Muscle layer of duodenum (tissue), 2 donors: Measurements from ENCODE around the gene CSNK1G3.

Experiments used
- H3K27ac ChIP-seq: one replicate; pipeline ENCODE4 v1.7.0; 2013; ENCODE audit warnings: mild to moderate bottlenecking, low read length
- H3K27me3 ChIP-seq: one replicate; pipeline ENCODE4 v1.7.0; 2013; ENCODE audit warnings: low read depth, mild to moderate bottlenecking, control low read depth, low read length
- H3K36me3 ChIP-seq, 2 donors: one replicate each; pipeline ENCODE4 v1.7.0; 2013; ENCODE audit warnings: low read length in 2 of 2, control low read depth in 1 of 2, mild to moderate bottlenecking in 1 of 2; ENCODE audit not compliant: insufficient read depth in 2 of 2, control insufficient read depth in 1 of 2
- H3K4me1 ChIP-seq, 2 donors: one replicate each; pipeline ENCODE4 v1.7.0; 2013; ENCODE audit warnings: low read length in 2 of 2, mild to moderate bottlenecking in 2 of 2, control low read depth in 1 of 2, moderate library complexity in 1 of 2; ENCODE audit not compliant: insufficient read depth in 2 of 2, control insufficient read depth in 1 of 2
- H3K4me3 ChIP-seq, 2 donors: one replicate each; pipeline ENCODE4 v1.7.0; 2013; ENCODE audit warnings: low read length in 2 of 2, low read depth in 1 of 2, mild to moderate bottlenecking in 1 of 2
- H3K9me3 ChIP-seq, 2 donors: one replicate each; pipeline ENCODE4 v1.7.0; 2013; ENCODE audit warnings: low read length in 2 of 2, control low read depth in 1 of 2, mild to moderate bottlenecking in 1 of 2; ENCODE audit not compliant: control insufficient read depth in 1 of 2
- donor health status: healthy.

Gene CSNK1G3

GRCh38 chr5:123571927-123572326 is 60.0 kb downstream of the CSNK1G3 start:
- Histone ChIP-seq H3K4me1 (no peaks in the 10 kb centered on the region), H3K27ac (no peak overlapping the region), H3K4me3 (no peak overlapping the region), H3K36me3 (peaks cover 3 to 9% of the 10 kb centered on the region in 2 donors), H3K27me3 (no peaks in the 10 kb centered on the region), H3K9me3 (no peaks in the 10 kb centered on the region)

GRCh38 chr5:123578390-123578789 is 66.4 kb downstream of the CSNK1G3 start:
- Histone ChIP-seq H3K9me3 (no peaks in the 10 kb centered on the region), H3K4me3 (no peak overlapping the region), H3K27me3 (no peaks in the 10 kb centered on the region), H3K36me3 (peaks cover 6 to 13% of the 10 kb centered on the region in 2 donors), H3K27ac (no peak overlapping the region), H3K4me1 (no peaks in the 10 kb centered on the region)

- Histone ChIP-seq H3K36me3 (peaks cover 6 to 13% of the 10 kb centered on the region in 2 donors), H3K4me3 (no peak overlapping the region), H3K27ac (no peak overlapping the region), H3K27me3 (no peaks in the 10 kb centered on the region), H3K4me1 (no peaks in the 10 kb centered on the region), H3K9me3 (no peaks in the 10 kb centered on the region)
Measured at GRCh38 chr5:123579410-123579809, 67.4 kb downstream of the CSNK1G3 start.

- H3K4me1 ChIP-seq: no peaks in the 10 kb centered on the region
- H3K27me3 ChIP-seq: no peaks in the 10 kb centered on the region
- H3K4me3 ChIP-seq: no peak overlapping the region
- H3K36me3 ChIP-seq: no peaks in the 10 kb centered on the region
- no peaks in the 10 kb centered on the region for H3K9me3 ChIP-seq
- H3K27ac ChIP-seq: no peak overlapping the region
Measured at GRCh38 chr5:123582550-123583285, 70.7 kb downstream of the CSNK1G3 start.

GRCh38 chr5:123585871-123586270 is 73.9 kb downstream of the CSNK1G3 start:
- no peaks in the 10 kb centered on the region for H3K9me3 ChIP-seq
- peaks cover 0 to 7% of the 10 kb centered on the region in 2 donors for H3K36me3 ChIP-seq
- H3K4me1 ChIP-seq: no peaks in the 10 kb centered on the region
- no peak overlapping the region for H3K27ac ChIP-seq
- H3K4me3 ChIP-seq: no peak overlapping the region
- no peaks in the 10 kb centered on the region for H3K27me3 ChIP-seq

GRCh38 chr5:123594434-123594833 is 82.5 kb downstream of the CSNK1G3 start:
- Histone ChIP-seq H3K27me3 (no peaks in the 10 kb centered on the region), H3K9me3 (no peaks in the 10 kb centered on the region), H3K4me1 (no peaks in the 10 kb centered on the region), H3K27ac (no peak overlapping the region), H3K4me3 (no peak overlapping the region), H3K36me3 (peaks cover 0 to 14% of the 10 kb centered on the region in 2 donors)

GRCh38 chr5:123597018-123597417 is 85.0 kb downstream of the CSNK1G3 start:
- H3K9me3 ChIP-seq: no peaks in the 10 kb centered on the region
- H3K27me3 ChIP-seq: no peaks in the 10 kb centered on the region
- no peaks in the 10 kb centered on the region for H3K4me1 ChIP-seq
- H3K27ac ChIP-seq: no peak overlapping the region
- peaks cover 0 to 9% of the 10 kb centered on the region in 2 donors for H3K36me3 ChIP-seq
- H3K4me3 ChIP-seq: no peak overlapping the region

- no peaks in the 10 kb centered on the region for H3K27me3 ChIP-seq
- H3K4me3 ChIP-seq: no peak overlapping the region
- H3K9me3 ChIP-seq: no peaks in the 10 kb centered on the region
- H3K4me1 ChIP-seq: no peaks in the 10 kb centered on the region
- H3K27ac ChIP-seq: no peak overlapping the region
- peaks cover 0 to 5% of the 10 kb centered on the region in 2 donors for H3K36me3 ChIP-seq
Measured at GRCh38 chr5:123598028-123598689, 86.2 kb downstream of the CSNK1G3 start.

GRCh38 chr5:123599171-123599570 is 87.2 kb downstream of the CSNK1G3 start:
- Histone ChIP-seq H3K27ac (no peak overlapping the region), H3K4me1 (no peaks in the 10 kb centered on the region), H3K27me3 (no peaks in the 10 kb centered on the region), H3K9me3 (no peaks in the 10 kb centered on the region), H3K4me3 (no peak overlapping the region), H3K36me3 (peaks cover 0 to 5% of the 10 kb centered on the region in 2 donors)

GRCh38 chr5:123601610-123602009 is 89.6 kb downstream of the CSNK1G3 start:
- no peak overlapping the region for H3K27ac ChIP-seq
- H3K9me3 ChIP-seq: no peaks in the 10 kb centered on the region
- H3K4me3 ChIP-seq: no peak overlapping the region
- no peaks in the 10 kb centered on the region for H3K27me3 ChIP-seq
- H3K4me1 ChIP-seq: no peaks in the 10 kb centered on the region
- H3K36me3 ChIP-seq: peaks cover 0 to 4% of the 10 kb centered on the region in 2 donors

- no peak overlapping the region for H3K4me3 ChIP-seq
- H3K27ac ChIP-seq: no peak overlapping the region
- H3K27me3 ChIP-seq: no peaks in the 10 kb centered on the region
- H3K9me3 ChIP-seq: no peaks in the 10 kb centered on the region
- H3K36me3 ChIP-seq: peaks cover 0 to 6% of the 10 kb centered on the region in 2 donors
- H3K4me1 ChIP-seq: no peaks in the 10 kb centered on the region
Measured at GRCh38 chr5:123605822-123606221, 93.8 kb downstream of the CSNK1G3 start.
